HG03280 (cell line): ENCODE results near the gene DENND1A.

Source experiments
- ATAC-seq: cut with Tn5 transposase; IDR thresholded peaks from one replicate; pipeline ENCODE4 v1.9.1; 2021; ENCODE audit warnings: mild to moderate bottlenecking, moderate library complexity; ENCODE audit not compliant: unreplicated experiment

Gene DENND1A

DNA sequence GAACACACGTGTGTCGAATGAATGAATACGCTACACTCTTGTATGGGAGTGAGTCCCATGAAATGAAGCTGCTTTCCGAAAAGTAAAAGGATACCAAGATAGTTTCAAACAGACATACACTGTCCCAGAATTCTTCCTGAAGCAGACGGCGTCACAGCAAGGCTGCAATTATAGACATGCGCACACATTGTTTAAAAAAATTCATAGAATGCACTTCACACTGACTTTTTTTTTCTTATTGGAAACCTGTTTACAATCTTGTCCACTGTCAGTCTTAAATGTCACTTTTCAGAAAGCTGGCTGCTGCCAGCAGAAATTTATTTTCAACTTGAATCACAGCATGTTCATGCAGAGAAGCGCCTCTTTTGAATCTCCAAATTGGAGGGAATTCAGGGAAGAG, 449.1 kb downstream of the DENND1A start:
- ATAC-seq, result no peak

DNA sequence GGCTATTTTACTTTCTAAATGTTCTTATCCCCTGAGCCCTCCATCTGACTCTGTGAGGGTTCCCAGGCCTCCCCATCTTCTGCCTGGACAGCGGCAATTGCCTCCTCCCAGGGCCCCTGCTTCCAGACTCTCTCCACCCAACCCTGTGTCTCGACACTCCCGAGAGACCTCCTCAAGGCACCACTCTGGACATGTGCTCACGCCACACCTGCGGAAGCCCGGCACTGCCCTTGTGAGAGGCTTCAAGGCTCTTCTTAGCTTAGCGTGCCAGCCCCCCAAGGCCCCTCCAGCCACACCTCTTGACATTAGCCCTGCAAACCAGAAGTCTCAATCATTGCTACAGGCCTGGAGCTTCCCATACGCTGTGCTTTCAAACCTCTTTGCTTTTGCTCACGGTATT, 449.8 kb downstream of the DENND1A start:
- ATAC-seq, result no peak

GRCh38 chr9:123478967-123479602, 450.8 kb downstream of the DENND1A start:
- no peak for ATAC-seq

GRCh38 chr9:123478160-123478559, 451.8 kb downstream of the DENND1A start:
- ATAC-seq, result no peak

DNA sequence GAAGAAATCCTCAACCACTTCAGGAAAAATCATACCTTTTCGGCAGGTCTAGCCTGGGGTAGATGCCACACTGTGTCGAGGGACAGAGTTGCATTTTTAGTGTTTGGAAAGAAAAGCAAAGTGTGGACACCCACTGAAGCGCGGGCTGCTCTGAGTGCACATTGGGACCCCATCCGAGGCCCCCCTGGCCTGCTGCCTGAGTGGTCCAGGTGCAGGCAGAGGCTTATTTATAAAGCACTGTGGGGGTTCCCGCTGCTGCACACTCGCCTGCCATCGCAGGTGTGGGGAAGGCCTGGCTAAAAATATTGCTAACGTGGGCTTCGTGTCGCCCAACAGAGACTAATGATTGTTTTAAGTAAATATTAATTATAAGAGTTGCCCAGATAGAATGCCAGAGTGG, 454.5 kb downstream of the DENND1A start:
- no peak for ATAC-seq

- ATAC-seq, result no peak
Measured at GRCh38 chr9:123472862-123473614, 456.9 kb downstream of the DENND1A start.

- no peak for ATAC-seq
Measured at GRCh38 chr9:123471843-123472570, 457.9 kb downstream of the DENND1A start.

- ATAC-seq, result no peak
Measured at GRCh38 chr9:123470991-123471770, 458.7 kb downstream of the DENND1A start.

DNA sequence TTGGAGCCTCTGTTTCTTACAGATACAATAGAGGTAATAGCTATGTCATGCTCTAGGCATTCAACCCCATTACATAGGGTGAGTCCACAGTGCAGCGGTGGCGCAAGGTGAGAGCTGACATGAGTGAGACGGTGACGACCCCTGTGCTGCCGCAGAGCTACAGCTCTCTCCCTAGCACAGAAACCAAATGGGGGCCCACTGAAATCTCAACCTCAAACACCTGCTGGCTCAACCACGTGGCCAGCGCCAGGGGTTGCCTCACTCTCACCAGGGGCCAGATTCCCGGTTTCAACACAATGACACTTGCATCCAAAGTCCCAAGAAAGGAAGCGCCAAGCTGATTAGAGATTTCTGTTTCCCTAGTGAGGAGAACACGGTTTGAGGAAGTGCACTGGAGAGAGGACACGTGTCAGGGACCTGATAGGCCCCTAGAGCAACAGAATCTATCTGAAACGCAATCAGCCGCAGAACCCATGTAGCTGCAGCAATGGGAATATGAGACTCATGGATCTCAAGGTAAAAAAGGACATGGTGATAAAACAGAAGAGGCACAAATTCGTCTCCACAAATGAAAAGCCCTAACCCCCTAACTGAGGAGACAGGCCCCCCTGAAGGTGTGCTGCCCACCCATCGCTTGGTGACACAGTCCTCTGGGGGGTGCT, 459.7 kb downstream of the DENND1A start:
- ATAC-seq, result no peak

GRCh38 chr9:123469282-123469681, 460.6 kb downstream of the DENND1A start:
- no peak for ATAC-seq

DNA sequence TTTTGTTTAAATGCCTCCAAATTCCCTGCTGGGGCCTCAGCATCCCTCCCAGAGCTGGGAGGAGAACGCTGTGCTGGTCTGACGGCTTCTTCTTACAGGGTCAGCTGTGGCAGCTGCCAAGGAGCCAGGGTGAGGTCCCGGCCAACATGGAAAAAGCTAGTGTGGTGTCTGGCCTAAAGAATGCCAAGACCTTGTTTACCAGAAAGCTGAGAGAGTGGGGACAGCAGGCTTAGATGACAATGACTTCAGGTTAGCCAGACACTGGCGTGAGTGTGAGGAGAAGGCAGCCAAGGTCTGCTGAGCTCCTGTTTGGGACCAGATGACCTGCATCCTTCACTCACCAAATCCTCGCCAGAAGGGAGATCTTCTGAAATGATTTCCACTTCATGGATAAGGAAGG, 461.4 kb downstream of the DENND1A start:
- no peak for ATAC-seq

GRCh38 chr9:123465304-123465703, 464.6 kb downstream of the DENND1A start:
- ATAC-seq, result no peak

DNA sequence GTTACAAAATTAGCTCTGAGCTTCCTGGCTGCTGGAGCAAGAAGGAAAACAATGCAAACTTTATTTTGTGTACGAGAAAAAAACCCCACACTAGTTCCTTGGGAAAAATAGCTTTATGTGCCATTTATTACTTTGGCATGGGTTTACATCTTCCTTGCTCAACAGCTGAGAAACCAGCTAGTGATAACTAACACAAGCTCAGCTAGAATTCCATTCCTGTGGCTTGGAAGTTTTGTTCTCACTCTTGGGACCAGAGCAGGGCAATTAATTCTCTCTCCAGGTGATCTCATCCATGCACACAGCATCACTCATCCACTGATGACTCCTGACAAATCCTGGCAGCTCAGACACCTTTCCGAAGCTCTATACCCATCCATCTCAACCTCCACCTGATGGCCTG, 469.8 kb downstream of the DENND1A start:
- ATAC-seq, result no peak

GRCh38 chr9:123457583-123457982, 472.3 kb downstream of the DENND1A start:
- no peak for ATAC-seq

GRCh38 chr9:123456011-123456410, 473.9 kb downstream of the DENND1A start:
- ATAC-seq, result no peak

GRCh38 chr9:123455187-123455586, 474.7 kb downstream of the DENND1A start:
- ATAC-seq, result no peak

DNA sequence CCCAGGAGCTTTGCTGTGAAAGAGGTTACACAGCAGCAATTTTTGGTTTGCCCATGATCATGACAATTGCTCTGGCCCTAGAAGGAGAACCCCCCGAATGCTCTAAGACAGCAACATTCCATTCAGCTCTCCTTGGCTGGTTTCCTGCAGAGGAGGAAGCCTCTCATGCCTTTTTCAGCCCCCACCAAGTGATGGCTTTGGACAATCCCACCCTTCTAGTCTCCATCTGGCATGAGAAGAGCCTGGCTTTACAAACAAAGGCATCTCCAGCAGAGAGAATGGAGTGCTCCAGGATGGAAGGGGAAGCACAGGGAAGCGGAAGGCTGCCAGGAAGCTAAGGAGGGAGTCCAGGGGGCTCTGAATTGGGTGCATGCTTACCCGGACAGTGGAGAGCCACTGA, 475.6 kb downstream of the DENND1A start:
- no peak for ATAC-seq

- no peak for ATAC-seq
Measured at GRCh38 chr9:123453831-123454321, 476.1 kb downstream of the DENND1A start.

- no peak for ATAC-seq
Measured at GRCh38 chr9:123453076-123453667, 476.8 kb downstream of the DENND1A start.

GRCh38 chr9:123450996-123451395, 478.9 kb downstream of the DENND1A start:
- no peak for ATAC-seq
